ENCODE data around the gene KIF25.

Gene KIF25

GRCh38 chr6:168084465-168085160, 87.1 kb downstream of the KIF25 start:
- no peak for TF ChIP-seq CTCF (IDR thresholded peaks at IDR 0.05; ENCODE audit: control extremely low read depth, extremely low read depth, low read depth, missing control alignments)
- POLR2A ChIA-PET = no interaction called here
- CTCF ChIA-PET = no interaction called here
- no peak for DNase-seq (ENCODE audit: extremely low spot score)

- no peak for DNase-seq (ENCODE audit: extremely low spot score)
- POLR2A ChIA-PET = no interaction called here
- CTCF ChIA-PET = no interaction called here
- TF ChIP-seq CTCF (IDR thresholded peaks at IDR 0.05; ENCODE audit: control extremely low read depth, extremely low read depth, low read depth, missing control alignments) = no peak
Measured at GRCh38 chr6:168086066-168086465, 88.6 kb downstream of the KIF25 start.

- CTCF ChIA-PET = no interaction called here
- POLR2A ChIA-PET = no interaction called here
- no peak for DNase-seq (ENCODE audit: extremely low spot score)
- TF ChIP-seq CTCF (IDR thresholded peaks at IDR 0.05; ENCODE audit: control extremely low read depth, extremely low read depth, low read depth, missing control alignments) = no peak
Measured at GRCh38 chr6:168086616-168087015, 89.1 kb downstream of the KIF25 start.

- ChIA-PET POLR2A (no interaction called here), CTCF (no interaction called here)
- TF ChIP-seq CTCF (IDR thresholded peaks at IDR 0.05; ENCODE audit: control extremely low read depth, extremely low read depth, low read depth, missing control alignments) = no peak
- no peak for DNase-seq (ENCODE audit: extremely low spot score)
Measured at GRCh38 chr6:168087436-168088160, 90.1 kb downstream of the KIF25 start.

GRCh38 chr6:168088161-168089053, 90.9 kb downstream of the KIF25 start:
- POLR2A ChIA-PET = no interaction called here
- no peak for TF ChIP-seq CTCF (IDR thresholded peaks at IDR 0.05; ENCODE audit: control extremely low read depth, extremely low read depth, low read depth, missing control alignments)
- no peak for DNase-seq (ENCODE audit: extremely low spot score)
- CTCF ChIA-PET = no interaction called here

- CTCF ChIA-PET = no interaction called here
Measured at GRCh38 chr6:168089186-168090063, 92.0 kb downstream of the KIF25 start.

More at GRCh38 chr6:168089186-168090063, 92.0 kb downstream of the KIF25 start:
- POLR2A ChIA-PET = no interaction called here
- no peak for DNase-seq (ENCODE audit: extremely low spot score)
- TF ChIP-seq CTCF (IDR thresholded peaks at IDR 0.05; ENCODE audit: control extremely low read depth, extremely low read depth, low read depth, missing control alignments) = no peak

All from GM10248 (cell line).